ENCODE measurements around the gene DNMT1. TPM values are rescaled to one million over a fixed set of nuclear protein-coding genes. Genes with fewer than 3 reads are reported as not detected.

The DNMT1 gene
- total RNA-seq, 1 experiment from 2014 or later, result 168 TPM

- Histone ChIP-seq H3K27me3 (ENCODE audit: control insufficient read depth, insufficient read depth, low read length) (no peaks in the 10 kb centered on the region), H3K9me3 (ENCODE audit: control insufficient read depth, insufficient read depth, low read depth, low read length) (no peaks in the 10 kb centered on the region), H3K27ac (ENCODE audit: low read length) (no peak overlapping the region), H3K36me3 (ENCODE audit: control insufficient read depth, insufficient read depth, low read length) (peaks cover 3% of the 10 kb centered on the region), H3K4me1 (ENCODE audit: control insufficient read depth, insufficient read depth, low read length) (no peaks in the 10 kb centered on the region), H3K4me3 (ENCODE audit: low read depth in 2 of 2, low read length in 2 of 2) (no peak overlapping the region)
- TF ChIP-seq TCF7L2 (IDR thresholded peaks at IDR 0.05; ENCODE audit: low read depth, low read length), result no peak
- no peak for TF ChIP-seq CTCF (IDR thresholded peaks at IDR 0.05)
- TF ChIP-seq POLR2AphosphoS5 (IDR thresholded peaks at IDR 0.05; ENCODE audit: low read depth, low read length), result no peak
- TF ChIP-seq, protein P1, sequence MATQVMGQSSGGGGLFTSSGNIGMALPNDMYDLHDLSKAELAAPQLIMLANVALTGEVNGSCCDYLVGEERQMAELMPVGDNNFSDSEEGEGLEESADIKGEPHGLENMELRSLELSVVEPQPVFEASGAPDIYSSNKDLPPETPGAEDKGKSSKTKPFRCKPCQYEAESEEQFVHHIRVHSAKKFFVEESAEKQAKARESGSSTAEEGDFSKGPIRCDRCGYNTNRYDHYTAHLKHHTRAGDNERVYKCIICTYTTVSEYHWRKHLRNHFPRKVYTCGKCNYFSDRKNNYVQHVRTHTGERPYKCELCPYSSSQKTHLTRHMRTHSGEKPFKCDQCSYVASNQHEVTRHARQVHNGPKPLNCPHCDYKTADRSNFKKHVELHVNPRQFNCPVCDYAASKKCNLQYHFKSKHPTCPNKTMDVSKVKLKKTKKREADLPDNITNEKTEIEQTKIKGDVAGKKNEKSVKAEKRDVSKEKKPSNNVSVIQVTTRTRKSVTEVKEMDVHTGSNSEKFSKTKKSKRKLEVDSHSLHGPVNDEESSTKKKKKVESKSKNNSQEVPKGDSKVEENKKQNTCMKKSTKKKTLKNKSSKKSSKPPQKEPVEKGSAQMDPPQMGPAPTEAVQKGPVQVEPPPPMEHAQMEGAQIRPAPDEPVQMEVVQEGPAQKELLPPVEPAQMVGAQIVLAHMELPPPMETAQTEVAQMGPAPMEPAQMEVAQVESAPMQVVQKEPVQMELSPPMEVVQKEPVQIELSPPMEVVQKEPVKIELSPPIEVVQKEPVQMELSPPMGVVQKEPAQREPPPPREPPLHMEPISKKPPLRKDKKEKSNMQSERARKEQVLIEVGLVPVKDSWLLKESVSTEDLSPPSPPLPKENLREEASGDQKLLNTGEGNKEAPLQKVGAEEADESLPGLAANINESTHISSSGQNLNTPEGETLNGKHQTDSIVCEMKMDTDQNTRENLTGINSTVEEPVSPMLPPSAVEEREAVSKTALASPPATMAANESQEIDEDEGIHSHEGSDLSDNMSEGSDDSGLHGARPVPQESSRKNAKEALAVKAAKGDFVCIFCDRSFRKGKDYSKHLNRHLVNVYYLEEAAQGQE (IDR thresholded peaks at IDR 0.05; ENCODE audit: insufficient read depth in 1 of 2, low read depth in 2 of 2, low read length in 1 of 2), result no peak
- TF ChIP-seq SIN3A (IDR thresholded peaks at IDR 0.05; ENCODE audit: borderline replicate concordance, insufficient read depth, low read depth, low read length), result no peak
- CTCF ChIA-PET, result no interaction called here
- POLR2A ChIA-PET, result no interaction called here
- intact Hi-C loops (cut with micrococcal nuclease; ENCODE audit: unreplicated experiment), result no loop called here
- ATAC-seq (no peak), DNase-seq (ENCODE audit: low read depth, low spot score) (no peak)
- in situ Hi-C loops (cut with HindIII; ENCODE audit: low pct_unique_long_range_greater_than_20kb, low sequenced_read_pairs), result no loop called here
- BruUV-seq (replicated peaks), result no TSS peak
These were observed 57.8 kb downstream of the DNMT1 start for GRCh38 chr19:10136936-10137335.

DNA sequence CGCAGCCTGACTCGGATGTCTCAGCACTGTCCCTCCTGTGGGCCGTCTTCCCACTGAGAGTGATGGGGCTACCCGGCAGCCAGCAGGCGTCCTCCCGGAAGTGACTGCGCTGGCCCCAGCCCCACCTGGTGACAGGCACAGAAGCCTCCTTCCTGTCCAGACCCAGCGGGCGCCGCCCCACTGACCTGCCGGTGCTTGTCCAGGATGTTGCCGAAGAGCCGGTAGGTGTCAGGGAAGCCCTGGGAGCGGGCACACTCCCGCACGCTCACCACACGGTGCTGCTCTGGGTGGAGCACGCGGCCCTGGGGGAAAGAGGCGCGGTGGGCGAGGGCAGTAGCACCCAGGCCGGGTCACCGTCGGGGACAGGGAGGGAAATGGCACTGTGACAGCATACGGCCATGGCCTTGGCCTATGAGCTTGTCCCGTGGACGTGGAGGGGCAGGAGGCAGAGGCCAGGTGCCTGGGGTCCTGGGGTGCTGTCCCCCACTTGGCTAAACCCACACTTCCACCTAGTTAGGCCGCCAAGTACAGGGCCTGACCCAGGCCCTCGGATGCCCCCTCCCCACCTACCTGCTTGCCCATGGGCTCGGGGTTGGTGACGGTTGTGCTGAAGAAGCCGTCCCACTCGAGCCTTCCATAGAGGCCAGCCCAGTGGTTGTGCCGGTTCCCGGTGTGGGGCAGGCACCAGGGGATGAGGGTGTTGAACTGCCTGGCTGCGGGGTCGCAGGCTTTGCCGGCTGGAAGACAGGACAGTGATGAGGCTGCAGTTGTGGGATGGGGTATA lies 59.0 kb downstream of the DNMT1 start:
- TF ChIP-seq, protein P1 (IDR thresholded peaks at IDR 0.05; ENCODE audit: insufficient read depth in 1 of 2, low read depth in 2 of 2, low read length in 1 of 2), result no peak
- TF ChIP-seq TCF7L2 (IDR thresholded peaks at IDR 0.05; ENCODE audit: low read depth, low read length) (no peak), CTCF (IDR thresholded peaks at IDR 0.05) (no peak), POLR2AphosphoS5 (IDR thresholded peaks at IDR 0.05; ENCODE audit: low read depth, low read length) (no peak), SIN3A (IDR thresholded peaks at IDR 0.05; ENCODE audit: borderline replicate concordance, insufficient read depth, low read depth, low read length) (no peak)
- in situ Hi-C loops (cut with HindIII; ENCODE audit: low pct_unique_long_range_greater_than_20kb, low sequenced_read_pairs) (no loop called here), intact Hi-C loops (cut with micrococcal nuclease; ENCODE audit: unreplicated experiment) (no loop called here)
- CTCF ChIA-PET, result interaction anchor here (0.7 kb wide), 1 partner anchor 80 kb away, joined by 3 read pairs; no protein-coding TSS in a partner anchor
- ATAC-seq (no peak), DNase-seq (ENCODE audit: low read depth, low spot score) (no peak)
- no peaks in the 10 kb centered on the region for H3K4me1 ChIP-seq (ENCODE audit: control insufficient read depth, insufficient read depth, low read length)
- H3K36me3 ChIP-seq (ENCODE audit: control insufficient read depth, insufficient read depth, low read length), result peaks cover 6% of the 10 kb centered on the region
- POLR2A ChIA-PET, result interaction anchor here (0.6 kb wide), 2 partner anchors 26 to 84 kb away, joined by 3 to 7 read pairs; no protein-coding TSS in a partner anchor
- H3K27me3 ChIP-seq (ENCODE audit: control insufficient read depth, insufficient read depth, low read length), result no peaks in the 10 kb centered on the region
- no peak overlapping the region for H3K27ac ChIP-seq (ENCODE audit: low read length)
- no peaks in the 10 kb centered on the region for H3K9me3 ChIP-seq (ENCODE audit: control insufficient read depth, insufficient read depth, low read depth, low read length)
- no TSS peak for BruUV-seq (replicated peaks)
- H3K4me3 ChIP-seq (ENCODE audit: low read depth in 2 of 2, low read length in 2 of 2), result no peak overlapping the region
